Right cardiac atrium (tissue), 5 donors: Measurements from ENCODE around the gene OR2T35. TPM values are rescaled to one million over a fixed set of nuclear protein-coding genes. Genes with fewer than 3 reads are reported as not detected.
"Not testable (repeated sequence)": the region's sequence is repeated elsewhere in the genome, so short reads cannot be mapped to it uniquely, and the experiment has no call there.

Source experiments
- ATAC-seq, 2 donors: fragments of 200-7000 bp; cut with Tn5 transposase; one replicate each; pipeline versions ENCODE4 v1.8.0 to v1.9.1; 2020; ENCODE audit warnings: moderate library complexity in 2 of 2, mild to moderate bottlenecking in 1 of 2
- DNase-seq, 3 donors: peaks; one replicate each; pipeline ENCODE4 v3.0.0-alpha.2; 2020
- H3K27ac ChIP-seq: one replicate; pipeline ENCODE4 v1.5.1; 2013; ENCODE audit warnings: mild to moderate bottlenecking, low read length, control low read depth, moderate library complexity
- H3K27me3 ChIP-seq: one replicate; pipeline ENCODE4 v1.6.1; 2013; ENCODE audit not compliant: control insufficient read depth, insufficient read depth
- H3K4me1 ChIP-seq: one replicate; pipeline ENCODE4 v1.6.1; 2013; ENCODE audit warnings: low read length; ENCODE audit not compliant: control insufficient read depth, insufficient read depth
- H3K4me3 ChIP-seq: one replicate; pipeline ENCODE4 v1.5.1; 2013; ENCODE audit warnings: low read length, control low read depth
- H3K9me3 ChIP-seq: one replicate; pipeline ENCODE4 v1.6.1; 2013; ENCODE audit warnings: low read length; ENCODE audit not compliant: control insufficient read depth
- WGBS: extraction: QIAGEN DNeasy Blood & Tissue Kit; methylation state at CpG from one replicate; pipeline ENCODE4 v1.1.7; 2013; 5-methylcytosine and 5-hydroxymethylcytosine counted together
- intact Hi-C, 4 donors: fragments of 100-400 bp; cut with DNase I; formaldehyde crosslinking; loops; one replicate each; pipeline versions ENCODE4 v1.11.0 to v1.14.0; 2022 to 2023
- polyA plus RNA-seq: library from polyadenylated mRNA; stranded (reverse); fragments of 200-250 nt; gene quantifications from one replicate; pipeline ENCODE4 v1.2.3, GENCODE V29; 2013
- total RNA-seq, 4 donors: library from RNA; stranded (reverse); fragmentation: NEBNext Ultra II Directional; extraction: Animal tissue kit (Norgen Biotek cat#: 25700); gene quantifications; one replicate each; pipeline ENCODE4 v1.2.1, GENCODE V29; 2021
- donor health status: healthy with polysubstance abuse.
- donor health status: DM: no; HTN: yes; CAD: no.
- donor health status: DM: no; HTN: no; CAD: no.
- donor health status: DM: no; HTN: yes; CAD: no; lungs with severe emphysema.
- donor health status: DM: yes; HTN: yes; CAD: no.

OR2T35 gene
- total and polyA plus RNA-seq, 5 donors, result not detected

- H3K9me3 ChIP-seq, H3K4me1 ChIP-seq, DNase-seq, H3K4me3 ChIP-seq, H3K27ac ChIP-seq, H3K27me3 ChIP-seq, intact Hi-C loops, ATAC-seq: not testable (repeated sequence)
- WGBS, result no CpG with 5 or more reads among the region's 4 CpGs
These were observed 2.0 kb downstream of the OR2T35 start for GRCh38 chr1:248642971-248643651.

GRCh38 chr1:248641583-248641982, 3.5 kb downstream of the OR2T35 start:
- H3K27ac ChIP-seq, H3K9me3 ChIP-seq, intact Hi-C loops, DNase-seq, ATAC-seq, H3K27me3 ChIP-seq, H3K4me3 ChIP-seq, H3K4me1 ChIP-seq: not testable (repeated sequence)
- WGBS, result 100% methylated on average over 2 of the region's 5 CpGs

GRCh38 chr1:248640906-248641305, 4.2 kb downstream of the OR2T35 start:
- not testable (repeated sequence) for ATAC-seq

GRCh38 chr1:248639652-248640051, 5.4 kb downstream of the OR2T35 start:
- intact Hi-C loops, H3K27ac ChIP-seq, ATAC-seq, DNase-seq, H3K4me3 ChIP-seq, H3K27me3 ChIP-seq, H3K4me1 ChIP-seq, H3K9me3 ChIP-seq: not testable (repeated sequence)
- WGBS, result no CpG with 5 or more reads among the region's 5 CpGs

More at GRCh38 chr1:248640906-248641305, 4.2 kb downstream of the OR2T35 start:
- WGBS, result no CpG with 5 or more reads among the region's 3 CpGs
- H3K9me3 ChIP-seq, intact Hi-C loops, H3K4me1 ChIP-seq, DNase-seq, H3K27ac ChIP-seq, H3K27me3 ChIP-seq, H3K4me3 ChIP-seq: not testable (repeated sequence)

- DNase-seq, H3K27ac ChIP-seq, H3K4me3 ChIP-seq, H3K27me3 ChIP-seq, H3K9me3 ChIP-seq, H3K4me1 ChIP-seq, intact Hi-C loops, ATAC-seq: not testable (repeated sequence)
- WGBS, result 42% methylated on average over 2 of the region's 5 CpGs
These were observed 8.5 kb downstream of the OR2T35 start for GRCh38 chr1:248636612-248637011.

DNA sequence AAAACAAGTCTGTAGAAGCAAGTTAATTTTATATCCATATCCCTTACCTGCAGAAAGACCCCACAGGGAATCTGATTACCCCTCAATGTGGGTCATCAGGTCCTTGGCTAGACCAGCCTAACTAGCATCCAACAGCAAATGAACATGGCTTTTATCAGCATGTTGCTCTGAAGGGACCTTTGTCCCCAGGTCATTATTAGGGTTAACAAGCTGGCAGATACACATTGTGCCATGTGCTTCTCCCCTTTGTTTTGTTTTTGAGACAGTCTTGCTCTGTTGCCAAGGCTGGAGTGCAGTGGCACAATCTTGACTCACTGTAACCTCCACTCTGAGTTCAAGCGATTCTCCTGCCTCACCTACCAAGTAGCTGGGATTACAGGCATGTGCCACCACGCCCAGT, 10.1 kb downstream of the OR2T35 start, which contains the start of gene OR2T11:
TSS of gene OR2T11 (minus strand) at position 101 of the 400 bp plus-strand sequence. CDS start 7,963 bp downstream, outside the sequence.
- WGBS, result no CpG with 5 or more reads among the region's 2 CpGs
- H3K4me1 ChIP-seq, ATAC-seq, DNase-seq, H3K9me3 ChIP-seq, intact Hi-C loops, H3K27me3 ChIP-seq, H3K4me3 ChIP-seq, H3K27ac ChIP-seq: not testable (repeated sequence)

GRCh38 chr1:248631354-248632008, 13.6 kb downstream of the OR2T35 start:
- no peak for ATAC-seq
- Histone ChIP-seq H3K4me3 (no peak overlapping the region), H3K27me3 (no peaks in the 10 kb centered on the region), H3K9me3 (no peaks in the 10 kb centered on the region), H3K4me1 (no peaks in the 10 kb centered on the region), H3K27ac (no peak overlapping the region)
- DNase-seq, result no peak
- WGBS, result 70% methylated on average over 7 of the region's 7 CpGs
- intact Hi-C loops, result no loop called here

- intact Hi-C loops, result no loop called here
- DNase-seq (no peak), ATAC-seq (no peak)
- no peaks in the 10 kb centered on the region for H3K4me1 ChIP-seq
- H3K27me3 ChIP-seq, result no peaks in the 10 kb centered on the region
- H3K27ac ChIP-seq, result no peak overlapping the region
- WGBS, result 70% methylated on average over 2 of the region's 2 CpGs
- no peak overlapping the region for H3K4me3 ChIP-seq
- no peaks in the 10 kb centered on the region for H3K9me3 ChIP-seq
These were observed 14.5 kb downstream of the OR2T35 start for GRCh38 chr1:248630551-248630950.

DNA sequence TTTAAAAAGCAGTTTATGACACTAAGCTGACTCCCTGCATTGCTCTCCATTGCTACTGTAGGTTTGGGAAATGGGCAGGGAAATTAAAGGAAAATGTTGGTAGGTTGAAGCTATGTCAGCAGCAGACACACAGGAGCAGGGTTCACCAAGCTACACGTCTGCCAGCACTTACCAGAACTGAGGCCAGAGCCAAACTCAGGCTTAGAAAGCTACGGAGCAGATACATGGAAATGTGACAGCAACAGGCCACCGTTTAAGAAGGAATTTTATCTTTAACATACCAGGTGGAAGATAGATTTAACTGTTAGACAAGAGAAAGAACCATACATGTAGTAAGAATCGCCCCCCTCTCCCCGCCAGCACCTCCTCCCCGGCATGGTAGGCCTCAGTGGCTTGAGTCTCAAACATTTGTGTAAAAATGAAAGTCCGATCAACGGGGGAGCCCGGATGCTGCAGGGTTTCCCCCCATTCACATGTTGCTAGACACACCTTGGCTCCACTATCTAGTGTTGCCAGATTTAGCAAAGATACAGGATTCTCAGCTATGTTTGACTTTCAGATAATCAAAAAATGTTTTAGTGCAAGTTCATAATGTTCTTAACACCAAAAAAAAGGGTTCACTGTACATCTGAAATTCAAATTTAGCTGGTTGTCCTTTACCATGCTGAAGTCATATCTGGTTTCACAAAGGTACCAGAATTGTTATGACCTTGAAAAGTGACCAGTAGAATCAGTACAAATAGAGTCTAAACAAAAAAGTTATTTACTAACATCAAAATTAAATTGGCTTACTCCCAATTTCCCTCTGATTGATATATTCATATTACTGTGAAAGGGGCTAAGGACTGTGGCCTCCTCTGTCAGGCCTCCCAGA, 16.9 kb downstream of the OR2T35 start:
- WGBS, result 75% methylated on average over 9 of the region's 9 CpGs
- Histone ChIP-seq H3K4me3 (no peak overlapping the region), H3K9me3 (no peaks in the 10 kb centered on the region), H3K27ac (no peak overlapping the region), H3K27me3 (no peaks in the 10 kb centered on the region), H3K4me1 (no peaks in the 10 kb centered on the region)
- ATAC-seq, result no peak
- no peak for DNase-seq
- intact Hi-C loops, result no loop called here

DNA sequence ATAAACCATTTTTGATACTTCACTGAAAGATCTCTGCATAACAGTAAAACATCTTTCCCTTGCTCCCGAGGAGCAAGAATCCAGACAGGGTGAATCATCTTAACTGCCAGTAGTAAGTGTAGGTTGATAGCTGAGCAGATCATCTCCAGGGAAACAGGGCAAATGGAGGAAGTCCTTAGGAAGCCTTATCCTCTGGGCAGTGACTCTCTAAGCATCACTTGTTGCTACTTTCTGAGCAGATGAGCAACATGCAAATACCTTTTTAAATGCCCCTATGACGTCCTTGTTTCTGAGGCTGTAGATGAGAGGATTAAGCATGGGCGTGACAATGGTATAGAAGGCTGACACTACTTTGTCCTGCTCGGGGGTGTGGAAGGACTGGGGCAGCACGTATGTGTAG, 19.1 kb downstream of the OR2T35 start:
- ATAC-seq (no peak), DNase-seq (no peak)
- intact Hi-C loops, result no loop called here
- 58% methylated on average over 5 of the region's 5 CpGs for WGBS
- no peak overlapping the region for H3K4me3 ChIP-seq
- H3K27me3 ChIP-seq, result no peaks in the 10 kb centered on the region
- H3K4me1 ChIP-seq, result no peaks in the 10 kb centered on the region
- H3K27ac ChIP-seq, result no peak overlapping the region
- H3K9me3 ChIP-seq, result no peaks in the 10 kb centered on the region

DNA sequence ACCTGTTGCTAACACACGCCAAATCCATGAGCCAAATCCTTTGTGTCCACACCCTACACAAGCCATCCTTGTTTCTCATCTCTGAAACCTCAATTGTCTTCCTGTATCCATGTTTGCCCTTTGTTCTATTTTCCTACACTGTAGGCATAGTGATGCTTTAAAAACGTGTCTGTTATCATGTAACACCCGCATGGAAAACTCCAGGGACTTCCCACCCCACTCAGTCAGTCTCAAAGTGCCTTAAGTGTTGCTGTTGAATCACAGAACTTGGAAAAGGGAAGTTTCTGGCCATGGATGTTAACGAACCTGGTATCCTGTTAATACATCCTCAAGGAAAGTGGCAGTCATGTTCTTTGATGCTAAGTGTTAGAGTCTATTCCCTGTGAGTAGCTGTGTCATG, 19.9 kb downstream of the OR2T35 start:
- Histone ChIP-seq H3K27ac (no peak overlapping the region), H3K27me3 (no peaks in the 10 kb centered on the region), H3K4me3 (no peak overlapping the region), H3K4me1 (no peaks in the 10 kb centered on the region), H3K9me3 (no peaks in the 10 kb centered on the region)
- ATAC-seq (no peak), DNase-seq (no peak)
- intact Hi-C loops, result no loop called here
- 53% methylated on average over 4 of the region's 4 CpGs for WGBS
